ENCODE data around the gene FMOD. TPM values are rescaled to one million over a fixed set of nuclear protein-coding genes. Genes with fewer than 3 reads are reported as not detected.
A peak's percentile ranks its signal among the peaks of the same experiment; 100 is the strongest.

FMOD gene
- total and polyA plus RNA-seq, 12 donors: 4.5 to 20.5 (median 10.5) TPM

DNA sequence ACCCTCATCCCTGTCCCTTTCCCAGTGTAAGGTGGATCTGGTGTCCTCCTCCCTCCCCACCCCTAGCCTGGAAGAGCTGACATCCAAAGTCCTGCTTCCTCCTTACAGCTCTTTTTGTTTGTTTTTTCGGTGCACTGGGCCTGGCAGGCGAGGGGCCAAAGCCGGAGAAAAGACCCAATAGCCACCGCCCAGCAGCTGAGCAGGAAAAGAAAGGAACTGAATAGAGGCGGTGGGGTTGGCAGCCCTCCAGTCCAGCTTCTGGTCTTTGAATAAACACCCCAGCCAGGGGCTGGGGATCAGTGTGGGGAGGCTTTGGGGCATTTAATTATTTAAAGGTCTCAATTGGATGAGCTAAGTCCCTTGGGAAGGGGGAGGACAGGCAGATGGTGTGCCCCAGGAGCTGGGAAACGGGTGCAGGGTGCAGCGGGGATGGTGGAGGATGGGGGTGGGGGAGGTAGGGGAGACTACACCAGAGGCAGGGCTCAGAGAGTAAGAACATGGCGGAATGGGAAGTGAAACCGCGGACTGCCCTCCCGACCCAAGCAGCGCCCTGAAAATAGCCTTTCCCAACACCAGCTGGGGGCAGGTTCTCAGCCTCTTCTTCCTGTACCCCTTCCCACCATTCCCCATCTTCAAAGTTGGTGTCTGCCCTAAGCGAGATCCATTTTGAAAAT lies 25.4 kb downstream of the FMOD start:
- intact Hi-C loops (cut with DNase I): loop anchor here in 3 of 10 donors (2.0 kb wide), 2 partner anchors 19 to 51 kb away; no protein-coding TSS in a partner anchor
- Histone ChIP-seq H3K4me1 (peaks cover 35 to 80% (median 73%) of the 10 kb centered on the region in 9 donors), H3K4me3 (no peak overlapping the region)

DNA sequence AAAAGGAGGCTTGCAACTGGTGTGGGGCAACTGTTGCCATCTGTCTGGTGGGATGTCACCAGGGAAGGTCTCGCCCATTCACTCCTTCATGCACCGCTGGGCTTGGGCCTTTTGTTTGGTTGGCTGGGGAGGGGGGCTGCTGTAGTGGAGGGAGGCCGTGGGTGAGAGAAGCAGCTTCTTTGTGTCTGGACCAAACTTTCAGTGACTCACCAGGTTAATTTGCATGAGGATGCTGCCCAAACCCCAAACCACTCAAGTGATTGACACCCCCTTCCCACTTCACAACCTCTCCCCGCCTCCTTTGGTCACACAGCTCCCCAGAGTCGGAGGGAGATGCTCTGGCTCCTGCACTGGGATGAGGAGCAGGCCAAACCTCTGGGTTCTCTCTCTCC lies 25.9 kb downstream of the FMOD start:
- TF ChIP-seq, protein P1, sequence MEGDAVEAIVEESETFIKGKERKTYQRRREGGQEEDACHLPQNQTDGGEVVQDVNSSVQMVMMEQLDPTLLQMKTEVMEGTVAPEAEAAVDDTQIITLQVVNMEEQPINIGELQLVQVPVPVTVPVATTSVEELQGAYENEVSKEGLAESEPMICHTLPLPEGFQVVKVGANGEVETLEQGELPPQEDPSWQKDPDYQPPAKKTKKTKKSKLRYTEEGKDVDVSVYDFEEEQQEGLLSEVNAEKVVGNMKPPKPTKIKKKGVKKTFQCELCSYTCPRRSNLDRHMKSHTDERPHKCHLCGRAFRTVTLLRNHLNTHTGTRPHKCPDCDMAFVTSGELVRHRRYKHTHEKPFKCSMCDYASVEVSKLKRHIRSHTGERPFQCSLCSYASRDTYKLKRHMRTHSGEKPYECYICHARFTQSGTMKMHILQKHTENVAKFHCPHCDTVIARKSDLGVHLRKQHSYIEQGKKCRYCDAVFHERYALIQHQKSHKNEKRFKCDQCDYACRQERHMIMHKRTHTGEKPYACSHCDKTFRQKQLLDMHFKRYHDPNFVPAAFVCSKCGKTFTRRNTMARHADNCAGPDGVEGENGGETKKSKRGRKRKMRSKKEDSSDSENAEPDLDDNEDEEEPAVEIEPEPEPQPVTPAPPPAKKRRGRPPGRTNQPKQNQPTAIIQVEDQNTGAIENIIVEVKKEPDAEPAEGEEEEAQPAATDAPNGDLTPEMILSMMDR (IDR thresholded peaks at IDR 0.05): no peak
- no peaks in the 10 kb centered on the region for H3K9me3 ChIP-seq
- DNase-seq (no peak), ATAC-seq (no peak)
- peak overlapping the region; percentile 84 to 98 (median 94) for H3K27ac ChIP-seq
- H3K4me1 ChIP-seq: peaks cover 35 to 85% (median 77%) of the 10 kb centered on the region in 9 donors
- intact Hi-C loops (cut with DNase I): no loop called here
- H3K36me3 ChIP-seq: no peaks in the 10 kb centered on the region
- no peak overlapping the region for H3K4me3 ChIP-seq
- H3K27me3 ChIP-seq: no peaks in the 10 kb centered on the region
- 71 to 75% methylated on average over 5 of the region's 5 CpGs for WGBS, 2 donors

More for the DNA sequence above, 25.4 kb downstream of the FMOD start:
- Histone ChIP-seq H3K27ac (peak overlapping the region; percentile 84 to 98 (median 94)), H3K36me3 (no peaks in the 10 kb centered on the region), H3K27me3 (no peaks in the 10 kb centered on the region), H3K9me3 (no peaks in the 10 kb centered on the region)
- TF ChIP-seq, protein P1 (IDR thresholded peaks at IDR 0.05): no peak
- ATAC-seq: peak in 2 of 8 donors; percentile 4 to 8
- 64 to 65% methylated on average over 13 of the region's 13 CpGs for WGBS, 2 donors
- DNase-seq: peak; percentile 69 to 74

DNA sequence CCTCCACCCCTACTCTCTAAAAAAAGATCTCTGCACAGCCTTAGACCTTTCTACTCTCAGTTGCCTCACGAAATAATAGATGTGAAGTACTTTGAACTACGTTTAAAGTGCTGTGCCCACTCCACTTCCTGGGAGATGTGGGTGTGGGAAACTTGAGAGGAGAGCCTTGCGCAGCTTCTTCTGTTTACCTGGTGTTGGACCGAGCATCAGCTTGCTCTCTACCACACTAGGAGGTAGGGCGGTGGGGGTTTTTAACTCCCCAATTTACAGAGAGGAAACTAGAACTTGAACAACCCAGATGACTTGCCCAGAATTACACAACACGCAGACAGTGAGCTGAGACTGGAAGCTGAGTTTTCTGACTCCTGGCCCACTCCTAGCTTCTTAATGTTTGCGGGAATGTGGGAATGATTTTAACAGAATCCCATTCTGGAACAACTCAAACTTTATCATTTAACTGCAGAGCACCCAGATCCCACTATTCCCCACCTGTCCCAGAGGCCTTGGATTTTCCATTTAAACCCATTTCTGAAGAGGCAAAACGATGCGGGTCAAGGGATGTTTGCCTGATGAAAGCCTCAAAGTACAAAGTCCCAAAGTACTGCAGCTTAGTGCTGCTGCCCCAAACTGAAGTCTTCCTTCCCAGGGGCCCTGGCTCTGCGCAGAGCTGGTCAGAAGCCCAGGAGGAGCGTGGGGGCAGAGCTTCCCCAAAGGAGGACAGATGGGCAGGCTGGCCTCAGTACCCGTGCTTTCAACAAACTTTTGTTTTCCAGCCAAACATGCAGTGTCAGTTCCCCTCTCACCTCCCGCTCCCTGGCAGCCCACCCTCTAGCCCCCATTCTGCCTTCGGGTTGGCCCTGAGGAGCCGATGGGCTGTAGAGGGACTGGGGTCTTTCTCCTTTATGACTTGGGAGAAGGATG lies 26.6 kb downstream of the FMOD start:
- Histone ChIP-seq H3K9me3 (no peaks in the 10 kb centered on the region), H3K27ac (peak overlapping the region; percentile 84 to 98 (median 94)), H3K27me3 (no peaks in the 10 kb centered on the region), H3K36me3 (no peaks in the 10 kb centered on the region), H3K4me1 (peaks cover 35 to 88% (median 77%) of the 10 kb centered on the region in 9 donors), H3K4me3 (no peak overlapping the region)
- intact Hi-C loops (cut with DNase I): no loop called here
- TF ChIP-seq, protein P1 (IDR thresholded peaks at IDR 0.05): no peak
- ATAC-seq: no peak
- no peak for DNase-seq
- WGBS, 2 donors: 70 to 78% methylated on average over 15 of the region's 15 CpGs

DNA sequence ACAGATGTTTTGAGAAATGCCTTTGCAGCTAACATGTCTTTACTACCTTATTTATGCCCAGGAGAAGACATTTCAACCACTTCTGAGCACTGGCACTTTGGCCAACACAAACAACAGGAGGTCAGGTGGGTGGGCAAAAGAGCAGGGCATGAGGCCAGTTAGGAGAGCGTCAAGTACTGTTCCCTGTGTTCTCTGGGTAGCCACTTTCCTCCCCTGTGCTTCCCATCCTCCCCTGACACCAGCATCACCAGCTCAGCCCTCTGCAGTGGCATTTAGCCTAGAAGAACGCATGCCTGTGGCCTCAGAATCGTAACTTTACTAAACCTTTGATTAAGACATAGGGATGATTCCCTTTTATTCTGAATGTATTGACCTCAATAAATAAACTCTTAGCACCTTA lies 27.3 kb downstream of the FMOD start:
- intact Hi-C loops (cut with DNase I): no loop called here
- 79 to 84% methylated on average over 3 of the region's 3 CpGs for WGBS, 2 donors
- H3K27me3 ChIP-seq: no peaks in the 10 kb centered on the region
- ATAC-seq (no peak), DNase-seq (no peak)
- H3K27ac ChIP-seq: peak overlapping the region; percentile 84 to 98 (median 94)
- TF ChIP-seq, protein P1 (IDR thresholded peaks at IDR 0.05): no peak
- H3K9me3 ChIP-seq: no peaks in the 10 kb centered on the region
- H3K4me1 ChIP-seq: peaks cover 35 to 88% (median 77%) of the 10 kb centered on the region in 9 donors
- H3K4me3 ChIP-seq: no peak overlapping the region
- no peaks in the 10 kb centered on the region for H3K36me3 ChIP-seq
